ENCODE data around the gene SRPRA.
"Not testable (repeated sequence)": the region's sequence is repeated elsewhere in the genome, so short reads cannot be mapped to it uniquely, and the experiment has no call there.

Gene SRPRA, protein sequence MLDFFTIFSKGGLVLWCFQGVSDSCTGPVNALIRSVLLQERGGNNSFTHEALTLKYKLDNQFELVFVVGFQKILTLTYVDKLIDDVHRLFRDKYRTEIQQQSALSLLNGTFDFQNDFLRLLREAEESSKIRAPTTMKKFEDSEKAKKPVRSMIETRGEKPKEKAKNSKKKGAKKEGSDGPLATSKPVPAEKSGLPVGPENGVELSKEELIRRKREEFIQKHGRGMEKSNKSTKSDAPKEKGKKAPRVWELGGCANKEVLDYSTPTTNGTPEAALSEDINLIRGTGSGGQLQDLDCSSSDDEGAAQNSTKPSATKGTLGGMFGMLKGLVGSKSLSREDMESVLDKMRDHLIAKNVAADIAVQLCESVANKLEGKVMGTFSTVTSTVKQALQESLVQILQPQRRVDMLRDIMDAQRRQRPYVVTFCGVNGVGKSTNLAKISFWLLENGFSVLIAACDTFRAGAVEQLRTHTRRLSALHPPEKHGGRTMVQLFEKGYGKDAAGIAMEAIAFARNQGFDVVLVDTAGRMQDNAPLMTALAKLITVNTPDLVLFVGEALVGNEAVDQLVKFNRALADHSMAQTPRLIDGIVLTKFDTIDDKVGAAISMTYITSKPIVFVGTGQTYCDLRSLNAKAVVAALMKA

DNA sequence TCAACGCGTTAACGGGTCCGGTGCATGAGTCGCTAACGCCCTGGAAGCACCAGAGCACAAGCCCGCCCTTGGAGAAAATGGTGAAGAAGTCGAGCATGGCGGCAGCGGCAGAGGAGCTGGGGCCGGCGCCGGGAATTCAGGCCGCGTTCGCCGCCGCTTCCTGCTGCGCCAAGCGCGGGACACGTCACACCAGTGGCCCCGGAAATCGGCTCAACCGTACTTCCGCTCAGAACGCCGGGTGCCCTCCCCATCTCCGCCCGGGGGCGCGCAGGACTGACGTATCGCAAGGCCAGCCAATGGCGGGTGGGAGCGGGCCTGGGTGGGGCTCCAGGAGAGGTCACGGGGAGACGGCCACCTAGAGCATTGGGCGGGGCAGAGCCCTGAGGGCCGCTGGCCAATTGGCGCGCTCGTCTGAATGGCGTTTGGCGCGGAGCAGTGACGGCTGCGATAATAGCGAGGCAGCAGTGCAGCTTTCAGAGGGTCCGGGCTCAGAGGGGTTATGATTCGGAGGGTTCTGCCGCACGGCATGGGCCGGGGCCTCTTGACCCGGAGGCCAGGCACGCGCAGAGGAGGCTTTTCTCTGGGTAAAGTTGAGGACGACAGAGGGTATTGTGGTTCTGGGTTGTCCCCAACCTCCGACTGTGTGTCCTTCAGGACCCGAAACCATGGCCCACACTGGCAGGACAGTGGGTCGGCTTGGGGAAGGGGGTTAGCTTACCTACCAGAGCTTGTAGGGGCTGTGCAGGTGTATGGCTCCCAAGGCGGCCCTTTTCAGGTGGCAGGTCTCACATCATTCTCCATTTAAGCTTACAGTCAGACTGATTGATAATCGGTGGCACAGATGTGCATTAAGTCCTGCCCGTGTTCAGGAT, at the start of gene SRPRA, which contains the start of gene FOXRED1:
Gene SRPRA, minus strand, starts transcription at position 188 of the 872 bp plus-strand sequence. Its CDS starts 91 bp downstream, at position 97.
Gene FOXRED1, plus strand, starts transcription at position 447 of the 872 bp plus-strand sequence. Its CDS starts 53 bp downstream, at position 500.
- peak; percentile 97 for DNase-seq (ENCODE audit: low read depth)

DNA sequence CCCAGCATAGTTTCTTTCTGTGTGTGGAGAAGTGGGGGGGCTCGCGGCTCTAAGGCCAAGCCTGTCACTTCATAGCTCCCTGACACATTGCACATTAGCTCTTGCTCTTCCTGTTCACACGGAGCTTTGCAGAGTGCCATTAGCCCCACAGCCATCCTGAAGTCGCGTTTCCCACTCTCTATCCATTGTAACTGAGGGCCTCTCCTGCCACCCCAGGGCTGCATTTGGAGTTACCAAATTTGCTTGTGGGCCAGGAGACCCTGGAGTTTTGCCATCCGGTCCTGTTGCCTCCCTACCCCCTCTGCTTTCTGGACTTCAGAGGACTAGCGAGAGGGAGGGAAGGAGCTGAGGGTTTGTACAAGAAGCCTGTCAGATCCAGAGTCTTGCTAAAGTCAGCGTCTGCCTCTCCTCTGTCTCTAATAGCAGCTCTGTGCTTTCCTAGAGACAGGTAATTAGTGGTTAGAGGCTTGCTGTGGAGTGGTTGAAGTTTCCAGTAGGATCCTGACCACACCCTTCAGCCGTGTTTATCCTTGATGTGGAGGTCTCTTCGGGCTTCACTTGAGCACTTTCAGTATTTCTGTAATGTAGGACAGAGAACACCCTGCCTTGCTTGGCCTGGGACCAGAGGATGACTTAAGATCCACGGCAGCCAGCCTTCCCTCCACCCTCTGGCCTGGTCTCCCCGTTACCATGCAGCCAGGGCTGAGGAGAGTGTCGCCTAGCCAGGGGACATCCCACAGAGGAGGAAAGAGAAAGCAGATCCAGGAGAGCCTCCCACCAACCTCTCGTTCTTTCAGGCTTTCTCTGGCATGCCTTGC, 49.3 kb upstream of the SRPRA start:
- DNase-seq (ENCODE audit: low read depth): no peak

DNA sequence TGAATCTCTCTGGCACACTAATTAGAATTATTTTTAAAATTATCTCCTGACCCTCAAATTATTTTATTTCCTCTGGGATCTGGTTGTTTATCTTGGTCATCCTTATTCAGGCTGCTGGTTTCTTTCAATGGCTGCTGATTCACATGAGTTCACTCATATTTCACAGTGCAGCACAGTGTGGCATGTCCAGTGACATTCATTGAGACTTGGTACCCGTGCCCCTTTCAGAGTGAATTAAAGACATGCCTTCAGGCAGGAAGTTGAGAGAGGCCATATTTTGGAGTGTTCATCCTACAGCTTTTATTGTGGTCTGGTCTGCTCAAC, 48.7 kb upstream of the SRPRA start:
- DNase-seq (ENCODE audit: low read depth): no peak

GRCh38 chr11:126313826-126314225, 45.1 kb upstream of the SRPRA start:
- no peak for DNase-seq (ENCODE audit: low read depth)

GRCh38 chr11:126312961-126313360, 44.3 kb upstream of the SRPRA start:
- no peak for DNase-seq (ENCODE audit: low read depth)

DNA sequence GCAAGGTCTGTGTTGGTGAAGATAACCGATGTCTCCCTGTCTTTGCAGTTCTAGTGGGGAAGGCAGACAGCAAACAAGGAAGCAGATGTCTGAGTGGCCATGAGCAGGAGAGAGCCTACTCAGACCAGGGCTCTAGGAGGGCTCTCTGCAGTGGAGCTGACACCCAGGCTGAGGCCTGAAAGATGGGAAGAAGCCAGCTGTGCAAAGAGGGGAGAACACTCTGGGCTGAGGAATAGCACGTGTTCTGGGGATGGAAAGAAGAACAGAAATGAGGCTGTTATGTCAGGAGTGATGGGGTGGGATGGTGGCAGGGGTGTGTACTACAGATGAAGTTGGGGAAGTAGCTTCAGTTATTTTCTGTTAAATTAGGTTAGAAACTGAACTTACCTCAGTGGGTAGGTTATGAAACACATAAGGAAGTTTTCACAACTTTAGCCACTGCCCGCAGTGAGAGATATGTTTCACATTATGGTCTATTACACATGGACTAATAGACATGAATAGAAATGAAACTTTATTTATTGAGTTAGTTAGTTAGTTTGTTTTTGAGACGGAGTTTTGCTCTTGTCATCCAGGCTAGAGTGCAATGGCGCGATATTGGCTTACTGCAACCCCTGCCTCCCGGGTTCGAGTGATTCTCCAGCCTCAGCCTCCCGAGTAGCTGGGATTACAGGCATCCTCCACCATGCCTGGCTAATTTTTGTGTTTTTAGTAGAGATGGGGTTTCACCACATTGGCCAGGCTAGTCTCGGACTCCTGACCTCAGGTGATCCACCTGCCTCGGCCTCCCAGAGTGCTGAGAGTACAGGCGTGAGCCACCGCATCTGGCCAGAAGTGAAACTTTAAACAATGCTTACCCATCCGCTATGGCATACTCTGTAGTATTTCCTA, 43.0 kb upstream of the SRPRA start:
- DNase-seq (ENCODE audit: low read depth): no peak

GRCh38 chr11:126310992-126311310, 42.3 kb upstream of the SRPRA start:
- DNase-seq (ENCODE audit: low read depth): no peak

DNA sequence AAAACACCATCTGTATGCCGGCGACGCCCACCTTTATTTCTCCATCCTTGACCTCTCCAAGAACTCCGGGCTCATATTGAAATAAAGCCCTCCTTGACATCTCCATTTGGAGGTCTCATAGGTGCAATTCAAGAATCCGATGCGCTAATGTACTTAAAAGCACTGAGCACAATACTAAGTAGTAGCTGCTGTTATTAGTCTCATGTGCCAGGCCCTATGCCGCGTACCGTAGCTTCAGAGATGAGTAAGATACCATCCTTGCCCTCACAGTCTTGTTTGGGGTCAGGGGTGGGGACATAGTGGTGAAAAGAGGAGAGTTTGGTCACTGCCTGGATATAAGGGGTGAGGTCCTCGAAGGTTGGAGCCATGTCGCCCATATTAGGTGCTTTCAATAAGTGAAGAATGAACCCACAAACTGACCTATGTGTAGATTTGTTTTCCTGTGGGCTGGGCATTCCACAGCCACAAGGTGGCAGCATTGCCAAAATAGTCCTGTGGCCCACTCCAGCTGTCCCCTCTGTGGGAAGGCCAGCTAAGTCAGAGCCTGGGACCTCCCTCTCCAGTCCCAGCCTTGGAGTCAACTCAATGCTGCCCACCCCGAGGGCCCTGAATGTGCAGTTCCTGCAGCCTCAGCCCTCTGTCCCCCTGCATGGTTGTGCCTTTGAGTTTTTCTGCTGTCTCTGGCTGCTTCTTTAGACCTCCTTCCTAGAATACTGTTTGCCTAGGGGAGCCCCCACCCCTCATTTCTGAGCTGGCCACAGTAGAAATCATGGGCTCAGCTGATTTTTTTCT, 41.7 kb upstream of the SRPRA start:
- DNase-seq (ENCODE audit: low read depth): no peak

GRCh38 chr11:126308771-126309170, 40.1 kb upstream of the SRPRA start:
- not testable (repeated sequence) for DNase-seq (ENCODE audit: low read depth)

- no peak for DNase-seq (ENCODE audit: low read depth)
These were observed 39.6 kb upstream of the SRPRA start for GRCh38 chr11:126308271-126308671.

GRCh38 chr11:126307706-126308105, 39.0 kb upstream of the SRPRA start:
- DNase-seq (ENCODE audit: low read depth): no peak

GRCh38 chr11:126305699-126306098, 37.0 kb upstream of the SRPRA start:
- no peak for DNase-seq (ENCODE audit: low read depth)

DNA sequence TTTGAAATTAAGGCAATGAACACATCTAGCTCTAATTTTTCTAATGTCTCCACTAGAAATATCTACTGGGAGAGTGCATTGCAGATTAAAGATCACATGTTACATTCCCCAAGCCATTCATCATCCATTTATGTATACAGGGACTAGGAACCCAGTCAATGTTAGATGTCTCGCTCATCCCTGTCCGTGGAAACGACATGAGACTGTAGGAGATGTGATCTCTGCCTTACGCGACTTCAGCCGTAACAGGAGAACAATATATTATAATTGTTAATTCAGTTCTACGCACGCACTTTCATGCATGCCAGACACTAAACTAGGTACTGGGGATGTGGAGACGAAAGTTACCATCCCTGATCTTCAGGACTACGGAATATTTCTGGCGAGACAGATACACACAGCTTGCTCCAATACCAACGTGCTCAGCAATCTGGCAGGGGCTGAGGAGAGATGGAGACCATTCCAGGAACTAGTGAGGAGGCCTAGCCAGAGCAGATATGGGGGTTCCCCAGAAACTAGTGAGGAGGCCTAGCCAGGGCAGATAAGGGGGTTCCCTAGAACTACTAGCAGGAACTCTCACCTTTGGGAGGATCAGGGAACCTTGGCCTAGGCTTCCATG, 35.9 kb upstream of the SRPRA start:
- DNase-seq (ENCODE audit: low read depth): no peak

GRCh38 chr11:126303623-126304456, 35.1 kb upstream of the SRPRA start, which contains the start of gene DCPS:
Gene DCPS, plus strand, starts transcription at chr11:126304060. Its CDS starts 21 bp downstream, at chr11:126304081.
- peak; percentile 62 for DNase-seq (ENCODE audit: low read depth)

GRCh38 chr11:126297004-126297403, 28.3 kb upstream of the SRPRA start:
- no peak for DNase-seq (ENCODE audit: low read depth)

DNA sequence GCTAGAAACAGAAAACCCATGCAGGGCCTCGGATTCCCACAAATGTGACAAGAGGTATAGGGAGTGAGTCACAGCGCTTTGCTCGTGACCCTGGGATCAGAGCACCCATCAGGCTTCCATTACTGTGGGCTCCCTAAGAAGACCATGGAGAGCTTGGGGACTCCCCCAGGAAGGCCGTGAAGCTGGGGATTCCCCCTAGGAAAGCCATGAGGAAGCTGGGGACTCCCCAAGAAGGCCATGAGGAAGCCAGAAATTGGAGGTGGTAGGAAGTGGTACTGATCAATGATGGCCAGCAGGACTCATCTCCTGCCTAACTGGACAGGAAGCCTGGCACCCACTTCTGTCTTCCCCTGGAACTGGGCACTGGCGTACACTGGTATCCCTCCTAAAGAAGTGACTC, 25.0 kb upstream of the SRPRA start:
- no peak for DNase-seq (ENCODE audit: low read depth)

DNA sequence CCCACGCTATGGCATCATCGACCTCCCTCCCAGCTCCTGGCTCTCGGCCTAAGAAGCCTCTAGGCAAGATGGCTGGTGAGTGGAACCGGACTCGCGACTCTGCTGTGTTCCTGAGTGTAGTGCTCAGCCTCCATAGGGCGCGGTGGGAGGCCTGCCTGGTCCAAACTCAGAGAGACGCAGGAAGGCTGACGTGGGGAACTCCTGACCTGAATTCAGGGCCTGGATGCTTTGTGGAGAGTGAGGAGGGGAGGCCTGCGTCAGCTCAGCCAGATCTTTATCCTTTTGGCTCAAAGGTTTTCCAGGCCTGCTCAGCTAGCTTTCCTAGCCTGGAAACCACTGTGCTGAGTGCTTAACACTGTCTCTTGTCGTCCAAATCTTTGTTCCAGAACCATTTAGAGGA, 22.2 kb upstream of the SRPRA start:
- DNase-seq (ENCODE audit: low read depth): no peak

DNA sequence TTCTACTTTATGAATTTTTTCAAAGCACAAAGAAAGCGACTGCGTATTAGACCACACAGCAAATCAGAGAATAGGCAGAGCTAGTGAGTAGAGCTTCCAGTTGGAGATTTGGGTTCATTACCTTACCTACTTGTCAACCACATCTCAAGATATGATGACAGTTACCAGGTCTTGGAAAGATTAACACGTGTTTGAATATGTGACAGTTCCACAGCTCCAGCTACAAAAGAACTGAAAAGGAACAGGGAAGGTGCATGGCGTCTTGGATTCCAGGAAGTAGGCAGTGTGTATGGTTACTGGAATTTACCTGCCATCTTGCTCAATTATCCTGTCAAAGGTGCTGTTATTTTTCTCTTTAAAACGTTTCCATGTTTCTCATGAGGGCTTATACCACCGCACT, 19.5 kb upstream of the SRPRA start:
- DNase-seq (ENCODE audit: low read depth): no peak

DNA sequence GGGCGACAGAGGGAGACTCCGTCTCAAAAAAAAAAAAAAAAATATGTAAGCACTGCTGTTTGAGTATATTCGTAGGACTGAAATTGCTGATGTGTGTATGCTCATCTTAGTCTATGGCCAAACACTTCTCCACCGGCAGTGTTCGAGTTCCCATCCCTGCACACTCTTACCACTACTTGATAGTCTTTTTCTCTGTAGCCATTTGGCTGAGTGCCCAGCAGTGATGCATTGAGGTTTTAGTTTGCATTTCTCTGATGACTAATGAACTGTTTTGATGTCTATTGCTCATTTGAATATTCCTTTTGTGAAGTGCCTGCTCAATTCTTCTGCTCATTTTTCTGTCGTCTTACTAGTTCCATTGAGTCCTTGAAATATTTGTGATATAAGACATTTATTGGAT, 16.1 kb upstream of the SRPRA start:
- peak; percentile 50 for DNase-seq (ENCODE audit: low read depth)
